Endothelial cell (in vitro differentiated cells): Measurements from ENCODE around the gene SNTN. TPM values are rescaled to one million over a fixed set of nuclear protein-coding genes. Genes with fewer than 3 reads are reported as not detected.

Source experiments
- DNase-seq: peaks from one replicate; pipeline ENCODE4 v3.0.0; 2021; ENCODE audit warnings: low spot score
- H3K27ac Mint-ChIP-seq: one replicate; pipeline ENCODE4 v1.8.0; 2021; ENCODE audit warnings: mixed read lengths, inconsistent platforms; ENCODE audit not compliant: unreplicated experiment
- H3K27me3 Mint-ChIP-seq: one replicate; pipeline ENCODE4 v1.8.0; 2021; ENCODE audit warnings: mild to moderate bottlenecking, moderate library complexity, mixed read lengths, inconsistent platforms; ENCODE audit not compliant: unreplicated experiment
- H3K36me3 Mint-ChIP-seq: one replicate; pipeline ENCODE4 v1.8.0; 2021; ENCODE audit warnings: mild to moderate bottlenecking, low read depth, mixed read lengths, inconsistent platforms; ENCODE audit not compliant: unreplicated experiment
- H3K4me1 Mint-ChIP-seq: one replicate; pipeline ENCODE4 v1.8.0; 2021; ENCODE audit warnings: mild to moderate bottlenecking, mixed read lengths, inconsistent platforms; ENCODE audit not compliant: unreplicated experiment
- H3K4me3 Mint-ChIP-seq: one replicate; pipeline ENCODE4 v1.8.0; 2021; ENCODE audit warnings: mild to moderate bottlenecking, mixed read lengths, inconsistent platforms; ENCODE audit not compliant: unreplicated experiment
- H3K9me3 Mint-ChIP-seq: one replicate; pipeline ENCODE4 v1.8.0; 2021; ENCODE audit warnings: mixed read lengths, inconsistent platforms; ENCODE audit not compliant: unreplicated experiment
- CTCF ChIP-seq: fragments of 200-600 bp; sonication (generic); IDR thresholded peaks from one replicate; pipeline ENCODE4 v1.5.0; 2021; ENCODE audit warnings: antibody characterized with exemption; ENCODE audit not compliant: unreplicated experiment
- total RNA-seq: library from RNA; stranded (reverse); fragmentation: NEBNext Ultra II Directional; extraction: Animal tissue kit (Norgen Biotek cat#: 25700); gene quantifications from one replicate; pipeline ENCODE4 v1.2.1, GENCODE V29; 2021; ENCODE audit not compliant: unreplicated experiment

Gene SNTN
- total RNA-seq, 1 donor from 2014 or later: not detected

GRCh38 chr3:63662500-63662899, 10.0 kb downstream of the SNTN start:
- Mint-ChIP-seq H3K27ac (no peak overlapping the region), H3K36me3 (no peaks in the 10 kb centered on the region), H3K4me1 (no peaks in the 10 kb centered on the region), H3K27me3 (no peaks in the 10 kb centered on the region), H3K9me3 (no peaks in the 10 kb centered on the region), H3K4me3 (no peak overlapping the region)
- DNase-seq: no peak
- no peak for TF ChIP-seq CTCF

GRCh38 chr3:63670544-63670943, 18.1 kb downstream of the SNTN start:
- no peaks in the 10 kb centered on the region for H3K36me3 Mint-ChIP-seq

GRCh38 chr3:63673111-63673510, 20.6 kb downstream of the SNTN start:
- H3K9me3 Mint-ChIP-seq: no peaks in the 10 kb centered on the region
- no peak overlapping the region for H3K27ac Mint-ChIP-seq
- H3K4me1 Mint-ChIP-seq: no peaks in the 10 kb centered on the region
- no peaks in the 10 kb centered on the region for H3K27me3 Mint-ChIP-seq
- DNase-seq: no peak
- H3K4me3 Mint-ChIP-seq: no peak overlapping the region
- no peak for TF ChIP-seq CTCF
- no peaks in the 10 kb centered on the region for H3K36me3 Mint-ChIP-seq

More at GRCh38 chr3:63670544-63670943, 18.1 kb downstream of the SNTN start:
- Mint-ChIP-seq H3K9me3 (no peaks in the 10 kb centered on the region), H3K27me3 (no peaks in the 10 kb centered on the region), H3K4me3 (no peak overlapping the region), H3K4me1 (no peaks in the 10 kb centered on the region), H3K27ac (no peak overlapping the region)
- no peak for TF ChIP-seq CTCF
- no peak for DNase-seq

GRCh38 chr3:63674586-63674985, 22.1 kb downstream of the SNTN start:
- DNase-seq: no peak
- H3K9me3 Mint-ChIP-seq: no peaks in the 10 kb centered on the region

GRCh38 chr3:63679186-63679585, 26.7 kb downstream of the SNTN start:
- H3K27ac Mint-ChIP-seq: no peak overlapping the region
- no peak for TF ChIP-seq CTCF
- no peaks in the 10 kb centered on the region for H3K36me3 Mint-ChIP-seq
- H3K4me1 Mint-ChIP-seq: no peaks in the 10 kb centered on the region
- H3K9me3 Mint-ChIP-seq: no peaks in the 10 kb centered on the region
- no peak for DNase-seq
- no peaks in the 10 kb centered on the region for H3K27me3 Mint-ChIP-seq
- no peak overlapping the region for H3K4me3 Mint-ChIP-seq

More at GRCh38 chr3:63674586-63674985, 22.1 kb downstream of the SNTN start:
- Mint-ChIP-seq H3K36me3 (no peaks in the 10 kb centered on the region), H3K27me3 (no peaks in the 10 kb centered on the region), H3K4me1 (no peaks in the 10 kb centered on the region), H3K27ac (no peak overlapping the region), H3K4me3 (no peak overlapping the region)
- no peak for TF ChIP-seq CTCF
